AG10803 (cell line): ENCODE measurements around the gene CPA5.

Experiments
- DNase-seq: peaks from one replicate; pipeline ENCODE4 v3.0.0; 2010; ENCODE audit warnings: low read depth
- H3K4me3 ChIP-seq: 2 replicates; pipeline ENCODE4 v1.5.1; 2011; ENCODE audit warnings: mild to moderate bottlenecking, low read length, control low read depth
- CTCF ChIP-seq: conservative IDR thresholded peaks from 2 replicates; pipeline ENCODE4 v1.5.1; 2011; ENCODE audit warnings: mild to moderate bottlenecking, low read length, control low read depth, inconsistent platforms

The CPA5 gene

GRCh38 chr7:130344271-130344866 is at the start of gene CPA5:
TSS of gene CPA5 (plus strand) at chr7:130344816. CDS start at chr7:130346486, 1,670 bp downstream.
- TF ChIP-seq CTCF, result no peak
- no peak for DNase-seq
- no peak within 1 kb of the TSS for H3K4me3 ChIP-seq

GRCh38 chr7:130296221-130296951 is 48.2 kb upstream of the CPA5 start:
- DNase-seq, result peak; percentile 82
- no peak overlapping the region for H3K4me3 ChIP-seq
- TF ChIP-seq CTCF, result no peak

- TF ChIP-seq CTCF, result no peak
- no peak overlapping the region for H3K4me3 ChIP-seq
- no peak for DNase-seq
Measured at GRCh38 chr7:130297628-130298543, 46.7 kb upstream of the CPA5 start.

- no peak for TF ChIP-seq CTCF
- no peak overlapping the region for H3K4me3 ChIP-seq
- no peak for DNase-seq
Measured at GRCh38 chr7:130298544-130299326, 45.9 kb upstream of the CPA5 start.

GRCh38 chr7:130299866-130300265 is 44.8 kb upstream of the CPA5 start:
- DNase-seq, result peak; percentile 56
- H3K4me3 ChIP-seq, result no peak overlapping the region
- no peak for TF ChIP-seq CTCF

GRCh38 chr7:130301501-130302020 is 43.1 kb upstream of the CPA5 start:
- DNase-seq, result no peak
- no peak for TF ChIP-seq CTCF
- H3K4me3 ChIP-seq, result no peak overlapping the region
